Fibroblast of skin of left quadriceps (primary cell): ENCODE measurements around the gene KDM4E.
A peak's percentile ranks its signal among the peaks of the same experiment; 100 is the strongest.

Experiments
- DNase-seq, 2 experiments: peaks; one replicate each; pipeline ENCODE4 v3.0.0-alpha.2; 2013; ENCODE audit warnings: low read depth in 2 of 2

Gene KDM4E

GRCh38 chr11:95050595-95051202 is 25.6 kb downstream of the KDM4E start:
- no peak for DNase-seq

- DNase-seq, result no peak
Observed at GRCh38 chr11:95054356-95054755, 29.3 kb downstream of the KDM4E start.

GRCh38 chr11:95055283-95055897 is 30.3 kb downstream of the KDM4E start:
- DNase-seq, result no peak

- DNase-seq, result no peak
Observed at GRCh38 chr11:95057959-95058358, 32.9 kb downstream of the KDM4E start.

- DNase-seq, result peak; percentile 20 to 26
Observed at GRCh38 chr11:95058621-95059020, 33.6 kb downstream of the KDM4E start.

GRCh38 chr11:95059046-95059445 is 34.0 kb downstream of the KDM4E start:
- no peak for DNase-seq

- DNase-seq, result no peak
Observed at GRCh38 chr11:95065336-95065735, 40.3 kb downstream of the KDM4E start.

GRCh38 chr11:95066716-95067038 is 41.6 kb downstream of the KDM4E start, which contains the start of gene SRSF8:
TSS of gene SRSF8 (plus strand) at chr11:95066919. CDS start at chr11:95067227, 308 bp downstream.
- DNase-seq, result no peak

- DNase-seq, result peak; percentile 48 to 49
Observed at GRCh38 chr11:95067039-95067840, 42.2 kb downstream of the KDM4E start.

GRCh38 chr11:95067841-95068219 is 42.8 kb downstream of the KDM4E start:
- DNase-seq, result no peak

GRCh38 chr11:95068549-95068948 is 43.5 kb downstream of the KDM4E start:
- peak; percentile 75 for DNase-seq

- no peak for DNase-seq
Observed at GRCh38 chr11:95070471-95070870, 45.4 kb downstream of the KDM4E start.

GRCh38 chr11:95072948-95073347 is 47.9 kb downstream of the KDM4E start:
- no peak for DNase-seq

GRCh38 chr11:95074792-95075563 is 49.9 kb downstream of the KDM4E start:
- no peak for DNase-seq

GRCh38 chr11:95076416-95076815 is 51.4 kb downstream of the KDM4E start:
- DNase-seq, result peak; percentile 32 to 38

GRCh38 chr11:95076981-95077380 is 51.9 kb downstream of the KDM4E start:
- DNase-seq, result no peak
